GM19351 (cell line): ENCODE results near the gene CNRIP1.
A peak's percentile ranks its signal among the peaks of the same experiment; 100 is the strongest.
"Not testable (repeated sequence)": the region's sequence is repeated elsewhere in the genome, so short reads cannot be mapped to it uniquely, and the experiment has no call there.

ENCODE experiments used
- ATAC-seq: cut with Tn5 transposase; IDR thresholded peaks from one replicate; pipeline ENCODE4 v1.9.1; 2021; ENCODE audit warnings: mild to moderate bottlenecking, moderate library complexity; ENCODE audit not compliant: unreplicated experiment

CNRIP1 gene

DNA sequence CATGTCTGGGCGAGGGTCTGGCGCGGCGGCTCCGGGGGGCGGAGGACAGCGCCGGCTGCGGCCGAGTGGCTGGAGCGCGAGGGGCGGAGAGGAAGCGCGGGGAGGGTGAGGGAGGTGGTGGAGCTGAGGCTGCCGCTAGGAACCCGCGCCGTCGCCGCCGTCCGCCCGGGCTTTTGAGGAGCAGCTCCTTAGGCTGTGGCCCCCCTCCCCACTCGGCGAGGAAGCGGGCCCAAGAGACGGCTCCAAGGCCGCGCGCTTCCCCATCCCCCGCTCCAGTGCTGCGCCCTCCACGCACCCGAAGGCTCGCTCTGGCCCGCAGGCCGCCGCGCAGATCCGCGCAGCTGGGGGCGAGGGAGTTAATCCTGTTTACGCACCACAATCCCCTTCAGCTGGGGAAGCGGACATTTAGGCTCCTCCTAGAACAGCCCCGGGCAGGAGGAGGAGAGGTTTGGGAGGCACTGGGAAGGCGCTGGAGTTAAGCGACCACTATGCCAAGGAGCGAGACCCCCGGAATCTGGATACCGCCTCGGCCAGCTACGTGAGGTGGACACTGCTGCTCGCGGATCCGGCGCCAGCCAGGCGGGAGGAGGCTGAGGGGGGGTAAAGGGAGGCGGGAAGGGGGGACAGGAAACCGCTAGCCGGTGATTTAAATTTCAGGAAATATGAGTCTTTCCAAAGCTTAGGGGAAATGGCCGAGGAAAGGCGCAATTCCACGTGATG lies at the start of gene CNRIP1:
CNRIP1 (minus strand) TSS at position 552 of the 720 bp plus-strand sequence; CDS start at position 3, 549 bp downstream.
- ATAC-seq, result no peak

DNA sequence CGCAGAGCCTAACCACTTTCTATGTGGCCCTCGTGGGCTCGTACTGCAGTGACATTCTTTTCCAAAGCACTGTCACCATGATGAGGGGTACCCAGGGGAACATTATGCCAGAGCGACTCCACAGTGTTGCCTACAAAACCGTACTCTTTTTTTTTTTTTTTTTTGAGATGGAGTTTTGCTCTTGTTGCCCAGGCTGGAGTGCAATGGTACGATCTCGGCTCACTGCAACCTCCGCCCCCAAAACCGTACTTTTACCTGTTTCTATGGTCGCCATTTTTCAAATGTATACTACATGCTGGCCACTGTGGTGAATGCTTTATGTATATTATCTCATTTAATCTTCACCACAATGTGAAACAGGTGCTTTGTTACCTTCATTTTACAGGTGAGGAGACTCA lies 49.6 kb upstream of the CNRIP1 start:
- no peak for ATAC-seq

DNA sequence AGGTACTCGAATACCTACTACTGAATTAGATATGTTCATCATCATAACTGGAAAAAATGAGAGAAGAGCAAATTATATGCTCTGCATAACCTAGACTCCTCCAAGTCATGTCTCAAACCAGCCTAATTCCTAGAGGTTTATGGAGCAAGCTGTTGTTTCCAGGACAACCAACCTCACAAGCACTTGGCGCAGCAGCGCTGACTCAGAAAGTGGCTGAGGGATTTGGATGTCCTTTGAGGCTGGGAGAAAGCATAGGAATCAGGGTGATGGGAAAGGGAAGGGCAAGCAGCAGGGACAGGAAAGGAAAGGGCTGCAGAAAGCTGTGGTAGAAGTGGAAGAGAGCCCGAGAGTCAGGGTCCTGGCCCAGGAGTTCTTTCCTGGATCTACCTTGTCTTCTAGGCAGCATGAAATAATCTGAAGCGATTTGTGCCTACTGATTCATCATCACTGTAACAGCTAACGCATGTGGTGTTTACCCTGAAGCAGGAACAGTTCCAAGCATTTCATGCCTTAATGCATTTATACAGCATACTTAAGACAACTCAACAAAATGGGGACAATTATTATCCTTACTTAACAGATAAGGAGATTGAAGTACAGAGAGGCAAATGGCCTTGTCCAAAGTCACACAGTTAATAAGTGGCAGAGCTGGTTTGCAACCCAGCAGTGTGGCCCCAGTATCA lies 49.0 kb upstream of the CNRIP1 start:
- no peak for ATAC-seq

DNA sequence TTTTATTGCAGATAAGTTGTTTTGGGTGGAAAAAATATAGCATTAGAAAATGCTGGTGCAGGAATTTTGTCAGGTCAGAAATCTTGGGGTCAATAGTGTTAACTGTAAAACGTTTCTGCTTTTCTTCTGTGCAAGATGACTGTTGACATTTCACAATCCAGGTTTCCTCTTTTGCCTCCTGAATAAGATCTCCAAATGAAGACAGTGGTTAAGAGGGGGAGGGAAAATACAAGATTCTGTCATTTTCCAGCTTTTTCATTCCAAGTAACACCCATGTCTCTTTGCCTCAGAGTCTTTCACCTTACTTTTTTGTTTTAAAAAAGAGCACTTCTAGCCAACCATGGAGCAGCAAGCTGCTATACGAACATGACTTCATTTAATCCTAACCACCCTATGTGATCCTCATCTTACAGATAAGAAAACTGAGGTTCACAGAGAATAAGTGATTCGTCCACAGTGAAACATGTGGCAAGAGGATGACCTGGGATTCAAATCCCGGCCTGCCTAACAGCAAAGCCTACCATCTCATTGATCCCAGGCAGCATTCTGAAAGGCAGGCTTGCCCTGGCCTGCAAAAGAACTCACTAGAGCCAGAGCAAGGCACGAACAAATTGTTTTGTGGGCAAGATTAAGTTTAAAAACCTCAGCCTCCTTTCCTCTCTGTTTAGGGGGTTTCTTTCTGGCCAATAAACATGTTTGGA lies 48.4 kb upstream of the CNRIP1 start:
- ATAC-seq, result no peak

- ATAC-seq, result peak; percentile 53
Observed at GRCh38 chr2:68366083-68366560, 46.4 kb upstream of the CNRIP1 start.

- ATAC-seq, result peak; percentile 53
Observed at GRCh38 chr2:68365087-68365486, 45.3 kb upstream of the CNRIP1 start, which contains the start of gene PLEK. TSS of gene PLEK (plus strand) at chr2:68365282. CDS start at chr2:68365352, 70 bp downstream.

GRCh38 chr2:68363721-68364120 lies 44.0 kb upstream of the CNRIP1 start:
- no peak for ATAC-seq

DNA sequence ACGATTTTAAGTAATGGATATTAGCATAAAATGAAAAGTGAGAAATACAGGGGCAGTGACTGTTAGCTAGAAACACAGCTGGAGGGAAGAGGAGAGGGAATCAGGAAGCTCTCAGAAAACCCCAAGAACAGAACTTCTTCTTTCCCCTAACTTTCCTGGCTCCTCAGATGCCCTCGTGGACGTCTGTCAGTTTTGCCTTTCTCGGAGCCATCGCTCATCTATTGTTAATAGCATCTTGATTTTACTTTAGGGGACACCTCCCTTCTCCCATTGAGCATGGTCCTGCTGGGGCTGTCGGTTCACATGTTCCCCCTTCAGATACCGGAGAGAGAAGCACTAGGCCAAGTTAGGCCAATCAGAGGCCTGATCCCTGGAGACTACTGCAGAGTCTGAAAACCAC lies 43.0 kb upstream of the CNRIP1 start:
- ATAC-seq, result no peak

DNA sequence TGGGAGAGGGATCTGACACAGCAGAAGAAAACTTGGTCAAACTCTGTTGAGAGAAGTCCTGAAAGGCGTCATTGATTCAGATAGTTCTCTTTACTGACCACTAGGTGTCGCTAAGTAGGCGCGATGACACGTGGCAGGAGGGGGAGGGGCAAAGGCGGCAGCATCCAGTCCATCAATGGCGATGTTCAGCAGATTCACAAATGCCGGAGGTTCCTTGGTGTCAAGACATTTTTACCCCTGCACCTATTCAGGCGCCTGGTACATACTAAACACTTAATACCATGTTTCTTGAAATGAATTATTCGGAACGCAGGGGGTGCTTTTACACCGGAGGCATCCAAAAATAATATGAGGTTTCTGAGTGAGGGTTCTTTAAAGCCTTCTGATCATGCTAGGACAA lies 42.3 kb upstream of the CNRIP1 start:
- ATAC-seq, result peak; percentile 43

- no peak for ATAC-seq
Observed at GRCh38 chr2:68359889-68360288, 40.1 kb upstream of the CNRIP1 start.

- peak; percentile 85 for ATAC-seq
Observed at GRCh38 chr2:68357605-68358337, 38.0 kb upstream of the CNRIP1 start.

GRCh38 chr2:68356599-68357239 lies 37.0 kb upstream of the CNRIP1 start:
- ATAC-seq, result no peak

DNA sequence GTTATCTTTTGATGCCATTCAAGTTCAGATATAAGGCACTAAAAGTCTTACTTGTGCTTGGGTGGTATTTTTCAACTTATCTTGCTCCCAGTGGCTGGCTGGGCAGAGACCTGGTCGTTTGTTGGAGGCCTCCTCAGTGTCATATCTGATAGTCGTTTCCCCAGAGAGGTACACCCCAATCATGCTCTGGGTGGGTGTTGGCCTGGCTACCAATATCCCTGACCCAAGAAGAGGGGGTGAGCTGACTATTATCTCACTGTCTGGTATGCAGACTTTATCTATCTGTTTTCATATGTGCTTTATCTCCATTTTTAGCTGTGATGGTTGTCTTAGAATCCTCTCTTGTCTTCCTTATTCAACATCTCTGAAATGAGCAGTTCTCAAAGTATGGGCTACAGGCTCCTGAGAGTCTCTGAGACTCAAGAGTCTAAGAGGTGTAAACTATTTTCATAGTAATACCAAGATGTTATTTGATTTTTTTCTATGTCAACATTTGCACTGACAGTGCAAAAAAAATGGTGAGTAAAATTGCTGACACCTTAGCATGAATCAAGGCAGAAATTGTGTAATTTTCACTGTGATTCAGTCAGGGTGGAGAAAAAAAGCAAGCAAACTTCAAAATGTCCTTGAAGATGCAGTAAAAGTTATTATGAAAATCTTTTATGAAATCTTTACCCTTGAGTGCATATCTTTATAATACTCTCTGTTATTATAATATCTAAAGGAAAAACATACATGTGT lies 33.1 kb upstream of the CNRIP1 start:
- ATAC-seq, result no peak

GRCh38 chr2:68351997-68352396 lies 32.2 kb upstream of the CNRIP1 start:
- ATAC-seq, result no peak

GRCh38 chr2:68349091-68349490 lies 29.3 kb upstream of the CNRIP1 start:
- not testable (repeated sequence) for ATAC-seq

DNA sequence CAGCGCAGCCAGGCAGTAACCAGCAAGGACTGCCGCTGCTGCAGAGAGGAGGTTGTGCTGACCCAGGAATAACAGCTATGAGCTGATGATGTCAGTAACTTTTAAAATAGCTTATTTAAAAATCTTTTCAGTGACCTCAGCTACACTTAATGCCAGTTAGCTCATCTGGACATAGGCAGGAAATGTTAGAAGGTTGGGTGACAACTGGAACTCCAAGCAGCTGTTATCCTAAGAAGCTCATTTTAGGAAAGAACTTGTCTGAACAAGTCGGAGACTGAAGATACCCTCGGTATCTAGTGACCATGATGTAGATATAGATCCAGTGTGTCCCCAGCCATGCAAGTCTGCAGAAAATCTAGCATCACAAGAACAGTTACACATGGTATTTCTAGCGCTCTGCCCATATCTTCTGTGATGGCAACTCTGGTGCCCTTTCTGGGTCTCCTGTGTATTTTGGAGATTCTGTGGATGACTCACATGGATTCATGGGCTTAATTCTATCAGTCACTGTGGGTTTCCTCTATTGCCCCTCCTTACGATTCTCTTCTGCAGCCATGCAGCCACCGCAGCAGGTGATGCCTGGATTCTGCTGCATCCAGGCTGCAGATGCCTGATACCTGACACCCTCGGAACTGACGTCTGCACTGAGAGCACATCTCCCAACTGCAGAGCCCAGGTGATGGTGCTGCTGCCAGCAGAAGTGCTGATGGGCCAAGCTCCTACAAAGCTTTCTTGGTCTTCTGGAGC lies 25.6 kb upstream of the CNRIP1 start:
- ATAC-seq, result no peak

DNA sequence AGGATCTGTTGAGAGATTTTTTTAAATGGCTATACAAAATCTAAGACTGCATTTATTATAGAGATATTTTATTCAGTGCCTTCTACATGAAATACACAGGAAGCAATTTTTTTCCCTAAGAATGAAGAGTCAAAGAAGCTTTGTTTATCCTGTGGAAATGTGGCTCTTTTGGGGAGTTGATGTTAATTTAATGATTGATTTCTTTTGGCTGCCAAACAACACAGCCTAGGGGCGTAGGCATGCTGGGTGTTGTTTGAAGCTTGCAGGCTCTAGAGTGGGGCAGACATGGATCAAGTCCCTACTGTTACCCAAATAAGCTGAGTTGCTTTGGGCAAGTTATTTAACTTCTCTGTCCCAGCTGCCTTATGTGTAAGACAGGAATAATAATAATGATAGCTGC lies 24.3 kb upstream of the CNRIP1 start:
- ATAC-seq, result no peak

- no peak for ATAC-seq
Observed at GRCh38 chr2:68342470-68342869, 22.7 kb upstream of the CNRIP1 start.

- ATAC-seq, result no peak
Observed at GRCh38 chr2:68341583-68341982, 21.8 kb upstream of the CNRIP1 start.
